Caco-2 (cell line): ENCODE data around the gene ADK. TPM values are rescaled to one million over a fixed set of nuclear protein-coding genes. Genes with fewer than 3 reads are reported as not detected.

ENCODE experiments used
- BruUV-seq: library from RNA; stranded (reverse); fragments of 400-500 nt; replicated peaks from 2 replicates; lab custom pipeline; 2021; lab: Mats Ljungman, UMichigan
- CTCF ChIA-PET: fragments of 300-600 bp; sonication (Branson Sonifier 250); formaldehyde crosslinking; loops from one replicate; lab custom pipeline; 2022; ENCODE audit warnings: antibody characterized with exemption; lab: Charles Lee
- POLR2A ChIA-PET: fragments of 300-600 bp; sonication (Branson Sonifier 250); formaldehyde crosslinking; loops from one replicate; lab custom pipeline; 2022; ENCODE audit warnings: antibody characterized with exemption; lab: Charles Lee
- DNase-seq, 2 experiments: peaks; one replicate each; pipeline versions ENCODE4 v3.0.0 to v3.0.0-alpha.2; 2020 to 2022
- H3K27me3 ChIP-seq: replicated peaks from 2 replicates; pipeline ENCODE4 v1.6.0; 2011; ENCODE audit warnings: low read length; ENCODE audit not compliant: control insufficient read depth, insufficient read depth
- H3K36me3 ChIP-seq: 2 replicates; pipeline ENCODE4 v1.5.1; 2011; ENCODE audit warnings: low read length; ENCODE audit not compliant: control insufficient read depth, insufficient read depth
- H3K4me1 ChIP-seq: fragments of 250-450 bp; sonication (Bioruptor Pico); 2 replicates; pipeline ENCODE4 v1.5.1; 2020; ENCODE audit warnings: mild to moderate bottlenecking
- H3K4me3 ChIP-seq: 2 replicates; pipeline ENCODE4 v1.5.1; 2011; ENCODE audit warnings: low read depth, mild to moderate bottlenecking, control low read depth, low read length
- H3K9me3 ChIP-seq: fragments of 250-450 bp; sonication (Bioruptor Pico); 2 replicates; pipeline ENCODE4 v1.5.1; 2020; ENCODE audit warnings: mild to moderate bottlenecking, moderate library complexity
- H3K27ac Mint-ChIP-seq: one replicate; pipeline ENCODE4 v1.8.0; 2022; ENCODE audit warnings: mixed read lengths; ENCODE audit not compliant: unreplicated experiment
- H3K27me3 Mint-ChIP-seq: one replicate; pipeline ENCODE4 v1.8.0; 2022; ENCODE audit warnings: mixed read lengths; ENCODE audit not compliant: insufficient read depth, unreplicated experiment
- H3K36me3 Mint-ChIP-seq: one replicate; pipeline ENCODE4 v1.8.0; 2022; ENCODE audit warnings: mild to moderate bottlenecking, mixed read lengths; ENCODE audit not compliant: insufficient read depth, unreplicated experiment
- H3K4me1 Mint-ChIP-seq: one replicate; pipeline ENCODE4 v1.8.0; 2022; ENCODE audit warnings: low read depth, mixed read lengths; ENCODE audit not compliant: unreplicated experiment
- H3K4me3 Mint-ChIP-seq: one replicate; pipeline ENCODE4 v1.8.0; 2022; ENCODE audit warnings: mild to moderate bottlenecking, moderate library complexity, mixed read lengths; ENCODE audit not compliant: unreplicated experiment
- H3K9me3 Mint-ChIP-seq: one replicate; pipeline ENCODE4 v1.8.0; 2022; ENCODE audit warnings: mixed read lengths; ENCODE audit not compliant: unreplicated experiment
- CTCF ChIP-seq, 2 experiments: fragments of 200-600 bp in 1 of 2; IDR thresholded peaks; 1 replicate in 1 of 2; 2 replicates in 1 of 2; pipeline versions ENCODE4 v1.5.1 to v1.8.0; 2011 to 2022; ENCODE audit warnings: antibody characterized with exemption in 1 of 2, control low read depth in 1 of 2, inconsistent platforms in 1 of 2, low read depth in 1 of 2, low read length in 1 of 2, mild to moderate bottlenecking in 1 of 2, moderate library complexity in 1 of 2; ENCODE audit not compliant: insufficient read depth in 1 of 2, severe bottlenecking in 1 of 2, unreplicated experiment in 1 of 2
- intact Hi-C: fragments of 100-400 bp; cut with micrococcal nuclease; formaldehyde crosslinking; loops from one replicate; pipeline ENCODE4 v1.10.0; 2022; ENCODE audit not compliant: unreplicated experiment
- total RNA-seq: library from RNA; stranded (reverse); gene quantifications from 2 replicates; pipeline ENCODE4 v1.2.3, GENCODE V29; 2022

The ADK gene
- total RNA-seq, 1 experiment from 2014 or later: 105 TPM

GRCh38 chr10:74334221-74334620, 183.2 kb downstream of the ADK start:
- DNase-seq: no peak
- Histone ChIP-seq H3K36me3 (no peaks in the 10 kb centered on the region; the same call in 1 of the 2 replicates), H3K4me1 (no peaks in the 10 kb centered on the region), H3K9me3 (no peaks in the 10 kb centered on the region), H3K27me3 (no peaks in the 10 kb centered on the region), H3K4me3 (no peak overlapping the region)
- no peaks in the 10 kb centered on the region for H3K27me3 Mint-ChIP-seq
- no TSS peak for BruUV-seq
- no peaks in the 10 kb centered on the region for H3K9me3 Mint-ChIP-seq
- H3K4me3 Mint-ChIP-seq: no peak overlapping the region
- no peak for TF ChIP-seq CTCF (IDR thresholded peaks at IDR 0.05; ENCODE audit: insufficient read depth in 1 of 2, low read depth in 1 of 2, low read length in 1 of 2, severe bottlenecking in 1 of 2, unreplicated experiment in 1 of 2)
- peaks cover 15% of the 10 kb centered on the region for H3K4me1 Mint-ChIP-seq
- H3K36me3 Mint-ChIP-seq: peaks cover 14% of the 10 kb centered on the region
- ChIA-PET POLR2A (no interaction called here), CTCF (no interaction called here)
- H3K27ac Mint-ChIP-seq: no peak overlapping the region
- intact Hi-C loops: no loop called here

GRCh38 chr10:74335501-74335900, 184.5 kb downstream of the ADK start:
- H3K36me3 Mint-ChIP-seq: peaks cover 12% of the 10 kb centered on the region
- Histone ChIP-seq H3K27me3 (no peaks in the 10 kb centered on the region), H3K36me3 (no peaks in the 10 kb centered on the region; the same call in 1 of the 2 replicates), H3K9me3 (no peaks in the 10 kb centered on the region), H3K4me1 (no peaks in the 10 kb centered on the region), H3K4me3 (no peak overlapping the region)
- ChIA-PET POLR2A (no interaction called here), CTCF (no interaction called here)
- no peak for DNase-seq
- TF ChIP-seq CTCF (IDR thresholded peaks at IDR 0.05; ENCODE audit: insufficient read depth in 1 of 2, low read depth in 1 of 2, low read length in 1 of 2, severe bottlenecking in 1 of 2, unreplicated experiment in 1 of 2): no peak
- BruUV-seq: no TSS peak
- no peaks in the 10 kb centered on the region for H3K9me3 Mint-ChIP-seq
- peaks cover 15% of the 10 kb centered on the region for H3K4me1 Mint-ChIP-seq
- no peak overlapping the region for H3K27ac Mint-ChIP-seq
- H3K27me3 Mint-ChIP-seq: no peaks in the 10 kb centered on the region
- intact Hi-C loops: no loop called here
- H3K4me3 Mint-ChIP-seq: no peak overlapping the region

- Mint-ChIP-seq H3K27me3 (no peaks in the 10 kb centered on the region), H3K9me3 (peaks cover 4% of the 10 kb centered on the region), H3K27ac (no peak overlapping the region), H3K36me3 (peaks cover 6% of the 10 kb centered on the region), H3K4me3 (no peak overlapping the region), H3K4me1 (peaks cover 15% of the 10 kb centered on the region)
- BruUV-seq: no TSS peak
- no peak overlapping the region for H3K4me3 ChIP-seq
- ChIA-PET CTCF (interaction anchor here (0.7 kb wide), 1 partner anchor 901 kb away, joined by 3 read pairs; no protein-coding TSS in a partner anchor), POLR2A (interaction anchor here (0.6 kb wide), 1 partner anchor 757 kb away, joined by 3 read pairs; no protein-coding TSS in a partner anchor)
- no peaks in the 10 kb centered on the region; the same call in 1 of the 2 replicates for H3K36me3 ChIP-seq
- no peak for DNase-seq
- H3K9me3 ChIP-seq: no peaks in the 10 kb centered on the region; the same call in 1 of the 2 replicates
- H3K27me3 ChIP-seq: no peaks in the 10 kb centered on the region
- no peaks in the 10 kb centered on the region for H3K4me1 ChIP-seq
- intact Hi-C loops: no loop called here
- TF ChIP-seq CTCF (IDR thresholded peaks at IDR 0.05; ENCODE audit: insufficient read depth in 1 of 2, low read depth in 1 of 2, low read length in 1 of 2, severe bottlenecking in 1 of 2, unreplicated experiment in 1 of 2): no peak
These were observed 186.5 kb downstream of the ADK start for GRCh38 chr10:74337330-74338016.
